A549 (cell line): ENCODE data around the gene HES1. TPM values are rescaled to one million over a fixed set of nuclear protein-coding genes. Genes with fewer than 3 reads are reported as not detected.

Experiments used
- ATAC-seq, 2 experiments: fragments of 200-7000 bp in 1 of 2; fragments of >200 bp in 1 of 2; cut with Nextera tagmentation in 1 of 2; cut with Tn5 transposase in 1 of 2; 3 replicates each; pipeline versions ENCODE4 v1.8.0 to v1.9.1; 2018 to 2020; ENCODE audit warnings: mild to moderate bottlenecking in 1 of 2, moderate library complexity in 1 of 2
- CTCF ChIA-PET: fragments of 300-600 bp; sonication (Branson Sonifier 250); formaldehyde crosslinking; extraction: SDS; loops from one replicate; lab custom pipeline; 2021; ENCODE audit warnings: antibody characterized with exemption, inconsistent platforms; lab: Yijun Ruan, JAX
- POLR2A ChIA-PET: fragments of 350-600 bp; formaldehyde crosslinking; extraction: SDS; loops from one replicate; lab custom pipeline; 2021; ENCODE audit warnings: antibody characterized with exemption, inconsistent platforms; lab: Yijun Ruan, JAX
- DNase-seq, 2 experiments: peaks; one replicate each; pipeline versions ENCODE4 v3.0.0 to v3.0.0-alpha.2; 2011 to 2016; ENCODE audit warnings: low read depth in 1 of 2, low spot score in 1 of 2
- FAIRE-seq: peaks from 2 replicates; lab custom pipeline; 2011; peaks lifted over from hg19 to GRCh38; lab: Jason Lieb, UNC
- H3K27ac ChIP-seq, 2 experiments: fragments of >200 bp; sonication (Bioruptor Twin); formaldehyde crosslinking; 3 replicates each; pipeline ENCODE4 v1.5.1; 2016 to 2017
- H3K4me1 ChIP-seq: fragments of >200 bp; sonication (Bioruptor Twin); formaldehyde crosslinking; 3 replicates; pipeline ENCODE4 v1.6.1; 2016
- H3K4me2 ChIP-seq: fragments of >200 bp; sonication (Bioruptor Twin); formaldehyde crosslinking; 3 replicates; pipeline ENCODE4 v1.6.1; 2016
- H3K4me3 ChIP-seq: fragments of >200 bp; sonication (Bioruptor Twin); formaldehyde crosslinking; 3 replicates; pipeline ENCODE4 v1.5.1; 2016
- H3K9me3 ChIP-seq: fragments of >200 bp; sonication (Bioruptor Twin); formaldehyde crosslinking; 3 replicates; pipeline ENCODE4 v1.6.1; 2016
- ATOH8 ChIP-seq: fragments of 250-450 bp; sonication (Bioruptor Pico); IDR thresholded peaks from 2 replicates; pipeline ENCODE4 v1.5.0; 2020; ENCODE audit warnings: low read depth, mild to moderate bottlenecking, moderate library complexity
- BCL3 ChIP-seq: fragments of >200 bp; sonication (Bioruptor Twin); formaldehyde crosslinking; IDR thresholded peaks from 3 replicates; pipeline ENCODE4 v1.6.1; 2016
- CHD2 ChIP-seq: fragments of 150-350 bp; IDR thresholded peaks from 2 replicates; pipeline ENCODE4 v1.6.1; 2014; ENCODE audit warnings: low read length; ENCODE audit not compliant: partially characterized antibody
- CTCF ChIP-seq: fragments of >200 bp; sonication (Bioruptor Twin); formaldehyde crosslinking; IDR thresholded peaks from 3 replicates; pipeline ENCODE4 v1.5.1; 2016
- E2F6 ChIP-seq: IDR thresholded peaks from 2 replicates; pipeline ENCODE4 v1.6.1; 2012; ENCODE audit warnings: low read depth, borderline replicate concordance
- EHF ChIP-seq: fragments of 250-450 bp; sonication (Bioruptor Pico); IDR thresholded peaks from 2 replicates; pipeline ENCODE4 v1.5.0; 2020; ENCODE audit warnings: mild to moderate bottlenecking
- EP300 ChIP-seq, 2 experiments: fragments of >200 bp; sonication (Bioruptor Twin); formaldehyde crosslinking; IDR thresholded peaks; 2 replicates in 1 of 2; 3 replicates in 1 of 2; pipeline ENCODE4 v1.6.1; 2016 to 2017
- FOSB ChIP-seq: fragments of 250-450 bp; sonication (Bioruptor Pico); IDR thresholded peaks from 2 replicates; pipeline ENCODE4 v1.5.0; 2020; ENCODE audit warnings: mild to moderate bottlenecking, moderate library complexity
- FOSL2 ChIP-seq, 2 experiments: fragments of 450-650 bp in 1 of 2; fragments of >200 bp in 1 of 2; sonication (Bioruptor Twin) in 1 of 2; formaldehyde crosslinking; IDR thresholded peaks; 2 replicates each; pipeline versions ENCODE4 v1.5.0 to v1.6.1; 2016 to 2020; ENCODE audit warnings: mild to moderate bottlenecking in 1 of 2, moderate library complexity in 1 of 2
- FOXS1 ChIP-seq: fragments of 250-450 bp; sonication (Bioruptor Pico); IDR thresholded peaks from 2 replicates; pipeline ENCODE4 v1.5.0; 2020; ENCODE audit warnings: mild to moderate bottlenecking, moderate library complexity
- HEYL ChIP-seq: fragments of 250-450 bp; sonication (Bioruptor Pico); IDR thresholded peaks from 2 replicates; pipeline ENCODE4 v1.8.0; 2021; ENCODE audit warnings: mild to moderate bottlenecking, moderate library complexity
- HOXB13 ChIP-seq: fragments of 250-450 bp; sonication (Bioruptor Pico); IDR thresholded peaks from 2 replicates; pipeline ENCODE4 v1.5.0; 2020; ENCODE audit warnings: low read depth, mild to moderate bottlenecking, moderate library complexity
- HOXB5 ChIP-seq: fragments of 250-450 bp; sonication (Bioruptor Pico); IDR thresholded peaks from 2 replicates; pipeline ENCODE4 v1.5.0; 2020; ENCODE audit warnings: mild to moderate bottlenecking, moderate library complexity
- JUN ChIP-seq, 2 experiments: fragments of >200 bp; sonication (Bioruptor Twin); formaldehyde crosslinking; IDR thresholded peaks; 2 replicates in 1 of 2; 3 replicates in 1 of 2; pipeline ENCODE4 v1.6.1; 2016 to 2017
- JUNB ChIP-seq: fragments of >200 bp; sonication (Bioruptor Twin); formaldehyde crosslinking; IDR thresholded peaks from 2 replicates; pipeline ENCODE4 v1.6.1; 2016
- MAX ChIP-seq: IDR thresholded peaks from 2 replicates; pipeline ENCODE4 v1.6.1; 2012
- MYC ChIP-seq: IDR thresholded peaks from 2 replicates; pipeline ENCODE4 v1.6.1; 2012; ENCODE audit warnings: mild to moderate bottlenecking, inconsistent platforms, low read length, improper control_type of control experiment, borderline replicate concordance
- POLR2A ChIP-seq: IDR thresholded peaks from 2 replicates; pipeline ENCODE4 v1.6.1; 2012; ENCODE audit warnings: mild to moderate bottlenecking, low read length
- POLR2AphosphoS2 ChIP-seq: conservative IDR thresholded peaks from 2 replicates; pipeline ENCODE4 v1.6.1; 2012; ENCODE audit warnings: low read length, improper control_type of control experiment, inconsistent platforms
- RAD21 ChIP-seq, 2 experiments: fragments of >200 bp in 1 of 2; sonication (Bioruptor Twin) in 1 of 2; formaldehyde crosslinking in 1 of 2; IDR thresholded peaks in 1 of 2; conservative IDR thresholded peaks in 1 of 2; 2 replicates in 1 of 2; 3 replicates in 1 of 2; pipeline ENCODE4 v1.6.1; 2012 to 2018; ENCODE audit warnings: inconsistent platforms in 1 of 2
- SMC3 ChIP-seq: fragments of >200 bp; sonication (Bioruptor Twin); formaldehyde crosslinking; IDR thresholded peaks from 3 replicates; pipeline ENCODE4 v1.6.1; 2018; ENCODE audit warnings: inconsistent platforms
- SREBF2 ChIP-seq: fragments of 450-650 bp; IDR thresholded peaks from 2 replicates; pipeline ENCODE4 v1.6.1; 2014; ENCODE audit warnings: mild to moderate bottlenecking, moderate library complexity
- TFCP2L1 ChIP-seq: fragments of 250-450 bp; sonication (Bioruptor Pico); IDR thresholded peaks from 2 replicates; pipeline ENCODE4 v1.5.0; 2021; ENCODE audit warnings: mild to moderate bottlenecking
- TP53 ChIP-seq: fragments of 250-450 bp; sonication (Bioruptor Pico); IDR thresholded peaks from 2 replicates; pipeline ENCODE4 v1.5.0; 2021; ENCODE audit warnings: mild to moderate bottlenecking, moderate library complexity
- WGBS: methylation state at CpG from one replicate; pipeline ENCODE4 v1.1.6; 2017; ENCODE audit errors: missing lambda C conversion rate; 5-methylcytosine and 5-hydroxymethylcytosine counted together
- polyA plus RNA-seq, 4 experiments: library from polyadenylated mRNA; depleted of rRNA in 3 of 4; stranded (reverse); fragments of >200 nt; fragmentation: RNase III in 1 of 4; extraction: RNeasy Plus Mini Kit Qiagen cat#74134 plus additional on column Dnase treatment in 1 of 4; gene quantifications; 2 replicates in 3 of 4; 3 replicates in 1 of 4; pipeline ENCODE4 v1.2.3, GENCODE V29; 2011 to 2017

Gene HES1
- polyA plus RNA-seq, 2 of the 4 experiments (the other 2 are of a cell fraction), result 8.3 to 66.6 TPM

- no peak for TF ChIP-seq BCL3
- no peak for TF ChIP-seq POLR2AphosphoS2
- no peak for TF ChIP-seq SREBF2
- no peak for TF ChIP-seq HOXB5 (CRISPR knock-in tag)
- no peak for TF ChIP-seq CTCF
- no peak for TF ChIP-seq POLR2A
Observed at GRCh38 chr3:194140520-194141414, 4.8 kb downstream of the HES1 start (continued).

GRCh38 chr3:194141415-194142155 is 5.6 kb downstream of the HES1 start:
- FAIRE-seq (no peak), DNase-seq (peak; percentile 66 to 83), ATAC-seq (peak; percentile 53 to 59)
- Histone ChIP-seq H3K27ac (peak overlapping the region; percentile 99 to 100), H3K4me3 (peak overlapping the region; percentile 47), H3K9me3 (no peaks in the 10 kb centered on the region), H3K4me2 (peak overlapping the region; percentile 92), H3K4me1 (peaks cover 41% of the 10 kb centered on the region)
- POLR2A ChIA-PET, result interaction anchor here (1.0 to 2.2 kb wide), 7 partner anchors 50 to 360 kb away, joined by 3 to 15 read pairs (median 7); no protein-coding TSS in a partner anchor
- CTCF ChIA-PET, result interaction anchor here (0.6 to 11.4 kb wide), 9 partner anchors 16 to 477 kb away, joined by 3 to 116 read pairs (median 4); no protein-coding TSS in a partner anchor
- 4% methylated on average over 10 of the region's 65 CpGs for WGBS
- TF ChIP-seq FOXS1 (CRISPR knock-in tag), result no peak
- TF ChIP-seq CHD2, result no peak
- peak; percentile 26; the same call in 1 of the 3 replicates for TF ChIP-seq SMC3
- TF ChIP-seq RAD21 (conservative IDR thresholded peaks at IDR 0.05 in 1 of 2, IDR thresholded peaks at IDR 0.05 in 1 of 2), result 0 out of 5 replicates have a peak, but pooled peaks of 1 of the 2 experiments have one; percentile 18
- TF ChIP-seq HOXB13, result 0 out of 2 replicates have a peak, but pooled peaks have one; percentile 50
- TF ChIP-seq TFCP2L1, result peak; percentile 51; the same call in 1 of the 2 replicates
- 0 out of 2 replicates have a peak, but pooled peaks have one; percentile 37 for TF ChIP-seq HOXB5 (CRISPR knock-in tag)
- TF ChIP-seq MYC, result peak; percentile 41; the same call in 1 of the 2 replicates
- no peak for TF ChIP-seq HEYL (CRISPR knock-in tag)
- TF ChIP-seq FOSB (CRISPR knock-in tag), result no peak
- TF ChIP-seq JUNB, result peak; percentile 24
- peak; percentile 69; the same call in 2 of the 3 replicates for TF ChIP-seq BCL3
- TF ChIP-seq EP300 (IDR thresholded peaks at IDR 0.05), result peak; percentile 16 to 56; a peak in 2 of 5 replicates
- TF ChIP-seq FOSL2 (IDR thresholded peaks at IDR 0.05), result no peak
- TF ChIP-seq FOSL2 (CRISPR knock-in tag; IDR thresholded peaks at IDR 0.05), result peak; percentile 78
- TF ChIP-seq E2F6, result 0 out of 2 replicates have a peak, but pooled peaks have one; percentile 44
- peak; percentile 81; the same call in 1 of the 2 replicates for TF ChIP-seq ATOH8 (CRISPR knock-in tag)
- peak; percentile 73; the same call in 1 of the 2 replicates for TF ChIP-seq TP53
- TF ChIP-seq MAX, result peak; percentile 64
- TF ChIP-seq EHF, result peak; percentile 41; the same call in 1 of the 2 replicates
- TF ChIP-seq JUN (IDR thresholded peaks at IDR 0.05), result peak; percentile 41 to 55; a peak in 3 of 5 replicates
- no peak for TF ChIP-seq CTCF
